GM19468 (cell line): ENCODE data around the gene TSEN2.
"Not testable (repeated sequence)": the region's sequence is repeated elsewhere in the genome, so short reads cannot be mapped to it uniquely, and the experiment has no call there.

Experiments
- ATAC-seq: cut with Tn5 transposase; IDR thresholded peaks from one replicate; pipeline ENCODE4 v1.9.1; 2021; ENCODE audit warnings: mild to moderate bottlenecking, moderate library complexity, moderate number of reproducible peaks; ENCODE audit not compliant: unreplicated experiment; ENCODE audit errors: extremely low read depth

Gene TSEN2

DNA sequence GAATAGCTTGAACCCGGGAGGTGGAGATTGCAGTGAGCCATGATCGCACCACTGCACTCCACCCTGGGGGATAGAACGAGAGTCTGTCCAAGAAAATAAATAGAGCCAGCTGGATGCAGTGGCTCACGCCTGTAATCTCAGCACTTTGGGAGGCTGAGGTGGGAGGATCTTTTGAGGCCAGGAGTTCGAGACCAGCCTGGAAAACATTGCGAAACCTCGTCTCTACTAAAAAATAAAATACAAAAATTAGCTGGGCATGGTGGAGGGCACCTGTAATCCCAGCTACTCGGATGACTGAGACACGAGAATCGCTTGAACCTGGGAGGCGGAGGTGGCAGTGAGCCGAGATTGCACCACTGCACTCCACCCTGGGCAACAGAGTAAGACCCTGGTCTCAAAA lies 59.2 kb downstream of the TSEN2 start:
- ATAC-seq: not testable (repeated sequence)

DNA sequence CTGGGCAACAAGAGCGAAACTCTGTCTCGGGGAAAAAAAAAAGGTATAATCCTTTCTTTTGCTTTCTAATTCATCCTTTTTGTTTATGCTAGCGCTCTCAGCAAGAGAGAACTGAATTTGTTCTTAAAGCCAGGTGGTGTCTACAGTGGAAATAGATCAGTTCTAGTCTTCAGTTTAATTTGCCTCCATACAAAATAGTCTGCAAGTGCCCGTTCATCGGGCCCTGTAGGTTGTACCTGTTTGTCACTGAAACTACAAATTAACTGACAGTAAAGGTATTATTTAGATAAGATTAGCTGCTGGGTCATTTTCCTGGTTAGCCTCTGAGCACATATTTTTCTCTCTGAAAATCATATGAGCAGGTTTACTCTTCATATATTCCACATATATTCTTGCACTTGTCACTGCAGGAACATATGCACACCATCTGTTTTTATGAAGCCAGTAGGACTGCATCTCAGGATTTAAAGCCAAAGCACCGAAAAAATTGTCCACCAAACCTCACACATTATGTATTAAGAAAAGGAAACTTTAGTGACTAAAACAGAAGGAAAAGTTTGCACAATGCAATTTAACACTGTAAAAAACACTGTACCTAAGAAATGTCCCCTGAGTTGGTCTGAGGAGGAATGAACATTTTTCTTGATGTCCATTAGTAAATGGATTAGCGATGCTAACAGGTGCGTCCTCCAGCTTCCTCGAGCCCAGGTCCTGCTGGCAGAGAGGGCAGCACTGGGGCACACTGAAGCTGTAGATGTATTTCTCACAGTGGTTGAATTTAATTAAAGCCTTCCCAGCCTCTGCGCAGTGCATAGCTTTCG lies 60.6 kb downstream of the TSEN2 start:
- ATAC-seq: no peak

DNA sequence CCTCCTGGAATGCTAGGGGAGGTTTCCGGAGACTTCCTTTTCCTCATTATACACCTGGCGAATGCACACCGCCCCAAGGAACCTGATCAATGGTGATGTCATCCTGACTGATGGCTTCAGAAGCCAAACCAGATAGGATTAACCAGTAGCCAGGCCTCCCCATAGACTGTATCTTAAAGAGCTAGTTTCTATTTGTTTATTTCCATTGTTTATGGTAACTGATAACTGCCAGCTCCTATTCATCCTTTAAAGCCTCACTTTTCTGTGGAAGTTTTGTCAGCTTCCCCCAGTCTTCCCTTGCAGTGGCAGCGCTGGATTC lies 61.2 kb downstream of the TSEN2 start, which contains the start of gene MKRN2OS:
Gene MKRN2OS, minus strand, starts transcription at position 27 of the 319 bp plus-strand sequence. CDS start 35 bp downstream, outside the sequence.
- no peak for ATAC-seq

DNA sequence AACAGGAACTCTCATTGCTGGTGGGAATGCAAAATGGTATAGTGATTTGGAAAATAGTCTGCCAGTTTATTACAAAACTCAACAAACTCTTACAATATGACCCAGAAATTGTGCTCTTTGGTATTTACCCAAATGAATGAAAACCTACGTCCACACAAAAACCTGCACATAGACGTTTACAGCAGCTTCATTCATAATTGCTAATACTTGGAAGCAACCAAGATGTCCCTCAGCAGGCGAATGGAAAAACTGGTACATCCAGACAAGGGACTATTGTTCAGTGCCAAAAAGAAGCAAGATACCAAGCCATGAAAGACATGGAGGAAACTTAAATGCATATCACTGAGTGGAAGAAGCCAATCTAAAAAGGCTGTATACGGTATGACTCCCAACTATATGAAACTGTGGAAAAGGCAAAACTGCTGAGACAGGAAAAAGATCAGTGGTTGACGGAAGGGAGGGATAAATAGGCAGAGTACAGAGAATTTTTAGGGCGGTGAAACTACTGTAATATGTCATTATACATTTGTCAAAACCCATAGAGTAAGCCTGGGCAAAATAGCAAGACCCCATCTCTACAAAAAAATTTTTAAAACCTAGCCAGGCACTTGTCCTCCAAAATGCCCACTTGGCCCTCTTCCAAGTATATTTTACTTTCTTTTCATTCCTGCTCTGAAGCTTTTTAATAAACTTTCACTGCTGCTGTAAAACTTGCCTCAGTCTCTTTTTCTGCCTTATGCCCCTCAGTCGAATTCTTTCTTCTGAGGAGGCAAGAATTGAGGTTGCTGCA lies 65.9 kb downstream of the TSEN2 start:
- ATAC-seq: no peak

DNA sequence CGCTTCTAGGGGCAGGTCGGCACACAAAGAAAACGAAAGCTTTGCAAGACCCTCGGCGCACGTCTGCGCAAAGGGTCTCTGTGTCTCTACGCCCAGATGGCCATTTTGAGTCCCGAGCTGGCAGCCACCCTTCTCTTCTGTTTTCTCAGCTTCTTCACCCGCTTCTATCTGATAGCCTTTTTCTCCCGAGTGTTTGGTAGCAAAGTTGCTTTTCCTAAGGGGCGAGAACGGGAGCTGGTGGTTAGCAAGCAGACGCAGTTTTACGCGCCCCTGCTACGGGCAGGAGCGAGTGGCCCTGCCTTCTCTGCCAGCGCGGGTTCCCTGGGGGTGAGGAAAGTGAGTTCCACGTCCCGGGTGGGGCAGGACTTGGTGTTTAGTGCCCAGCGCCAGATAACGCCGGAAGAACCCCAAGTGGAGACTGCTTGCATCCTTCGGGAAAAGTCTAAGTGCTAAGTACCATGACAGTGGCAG lies 69.7 kb downstream of the TSEN2 start:
- ATAC-seq: no peak

DNA sequence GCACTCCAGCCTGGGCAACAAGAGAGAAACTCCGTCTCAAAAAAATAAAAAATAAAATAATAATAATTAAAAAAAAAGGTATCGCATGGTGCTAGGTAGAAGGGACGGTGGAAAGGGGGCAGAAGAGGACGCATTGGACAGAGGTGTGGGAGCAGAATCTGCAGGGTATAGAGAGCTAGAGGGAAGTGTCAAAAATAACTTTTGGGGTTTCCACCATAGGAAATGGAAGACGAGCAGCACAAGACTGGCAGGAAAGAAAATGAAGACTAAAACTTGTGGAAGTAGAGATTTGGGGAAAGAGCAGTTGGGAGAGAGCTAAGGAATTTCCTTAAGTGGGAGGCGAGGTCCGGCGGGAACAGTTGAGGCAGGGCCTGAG lies 72.0 kb downstream of the TSEN2 start:
- ATAC-seq: no peak

DNA sequence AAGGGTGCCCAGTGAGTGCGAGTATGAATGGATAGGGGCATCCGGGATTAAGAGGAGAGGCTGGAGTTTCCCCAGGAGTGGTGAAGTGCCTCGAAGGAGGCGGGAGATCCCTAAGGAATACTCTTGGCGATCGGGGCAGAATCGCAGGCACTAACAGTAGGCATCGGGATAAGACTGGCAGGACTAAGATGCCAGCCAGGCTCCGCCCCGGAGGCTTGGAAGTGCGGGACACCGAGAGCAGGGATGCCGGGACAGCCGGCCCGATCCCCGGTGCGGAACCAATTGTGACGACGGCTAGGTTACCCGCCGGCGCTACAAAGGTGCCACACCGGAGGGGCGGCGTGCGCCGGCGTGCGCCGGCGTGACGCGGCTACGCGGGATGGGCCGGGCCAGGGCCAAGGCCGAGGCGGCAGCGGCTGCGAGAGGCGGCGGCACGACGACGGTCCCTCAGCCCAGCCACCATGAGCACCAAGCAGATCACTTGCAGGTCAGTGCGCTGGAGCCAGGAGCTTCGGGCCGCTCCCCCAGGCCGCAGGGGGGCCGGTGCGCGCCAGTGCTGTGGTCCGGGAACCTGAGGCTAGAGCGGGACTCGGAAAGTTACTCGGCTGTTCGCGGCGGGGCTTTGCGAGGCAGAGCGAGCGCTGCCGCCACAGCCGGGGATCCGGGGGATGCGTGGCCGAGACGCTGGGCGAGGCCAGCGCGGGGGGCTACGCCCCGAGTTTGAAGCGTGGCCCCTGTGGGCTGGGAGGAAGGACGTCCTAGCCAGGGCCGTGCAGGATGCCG lies 72.6 kb downstream of the TSEN2 start, which contains the start of gene MKRN2:
Gene MKRN2, plus strand, starts transcription at position 398 of the 783 bp plus-strand sequence. Its CDS starts 64 bp downstream, at position 462.
- ATAC-seq: peak; percentile 76

DNA sequence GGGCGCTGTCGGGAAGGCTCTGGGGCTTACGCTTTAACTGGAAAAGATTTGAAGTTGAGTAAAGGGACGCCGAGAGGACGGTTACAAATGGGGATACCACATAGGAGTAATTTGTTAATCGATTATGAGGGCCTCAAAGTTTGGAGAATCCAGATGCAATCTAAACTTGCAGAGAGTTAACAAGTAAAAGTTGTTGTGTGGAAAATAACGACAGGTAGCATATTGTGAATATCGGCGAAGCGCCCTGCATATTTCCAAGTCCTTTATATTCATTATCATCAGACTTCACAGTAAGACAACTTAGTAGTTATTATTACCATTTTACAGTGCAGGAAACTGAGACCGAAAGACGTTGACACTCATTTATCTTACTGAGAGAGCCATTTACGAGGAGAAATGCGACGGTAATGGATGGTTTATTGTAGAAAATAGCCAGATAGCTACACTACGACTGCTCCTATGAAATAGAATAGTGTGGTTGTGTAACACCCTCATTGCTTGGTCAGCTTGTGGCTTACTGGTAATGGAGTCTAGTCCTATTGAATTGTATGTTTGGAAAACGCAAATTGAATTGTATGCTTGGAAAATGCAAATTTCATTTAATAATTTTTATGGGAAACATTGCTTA lies 73.3 kb downstream of the TSEN2 start:
- ATAC-seq: no peak

DNA sequence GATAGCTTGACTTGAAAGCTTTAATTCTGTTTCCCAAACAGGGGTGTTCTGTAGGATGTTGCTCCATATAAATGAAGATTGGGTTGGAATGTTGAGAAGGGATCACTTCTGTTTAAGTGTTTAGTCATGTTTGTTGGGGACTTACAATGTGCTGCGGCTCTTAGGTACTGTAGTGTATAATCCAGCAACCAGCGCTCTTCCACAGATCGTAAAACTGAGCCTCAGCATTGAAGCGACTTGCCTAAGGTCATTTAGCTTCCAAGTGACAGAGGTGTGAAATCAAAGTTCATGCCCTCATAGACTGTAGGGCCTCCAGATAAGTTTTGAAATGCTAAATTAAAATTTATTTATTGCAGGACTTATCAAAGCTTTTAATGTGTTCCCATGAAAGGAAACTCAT lies 74.4 kb downstream of the TSEN2 start:
- ATAC-seq: no peak

DNA sequence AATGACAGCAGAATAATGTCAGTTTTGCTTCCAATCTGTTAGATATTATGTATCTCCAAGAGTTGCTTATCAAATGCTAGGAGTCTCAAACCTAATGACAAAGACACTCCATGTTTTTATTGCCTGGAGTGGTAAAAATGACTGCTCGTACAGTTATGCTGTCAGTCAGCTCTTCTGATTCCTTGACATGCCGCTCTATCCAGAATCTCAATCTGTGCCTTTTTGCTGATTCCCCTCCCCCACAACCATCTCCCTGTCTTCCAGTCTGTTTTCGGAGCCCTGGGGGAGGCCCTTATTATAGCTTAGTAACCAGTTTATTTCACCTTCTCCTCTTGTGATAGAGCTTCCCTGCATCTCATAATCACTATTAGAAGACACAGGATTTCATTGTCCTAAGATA lies 75.2 kb downstream of the TSEN2 start:
- ATAC-seq: no peak

DNA sequence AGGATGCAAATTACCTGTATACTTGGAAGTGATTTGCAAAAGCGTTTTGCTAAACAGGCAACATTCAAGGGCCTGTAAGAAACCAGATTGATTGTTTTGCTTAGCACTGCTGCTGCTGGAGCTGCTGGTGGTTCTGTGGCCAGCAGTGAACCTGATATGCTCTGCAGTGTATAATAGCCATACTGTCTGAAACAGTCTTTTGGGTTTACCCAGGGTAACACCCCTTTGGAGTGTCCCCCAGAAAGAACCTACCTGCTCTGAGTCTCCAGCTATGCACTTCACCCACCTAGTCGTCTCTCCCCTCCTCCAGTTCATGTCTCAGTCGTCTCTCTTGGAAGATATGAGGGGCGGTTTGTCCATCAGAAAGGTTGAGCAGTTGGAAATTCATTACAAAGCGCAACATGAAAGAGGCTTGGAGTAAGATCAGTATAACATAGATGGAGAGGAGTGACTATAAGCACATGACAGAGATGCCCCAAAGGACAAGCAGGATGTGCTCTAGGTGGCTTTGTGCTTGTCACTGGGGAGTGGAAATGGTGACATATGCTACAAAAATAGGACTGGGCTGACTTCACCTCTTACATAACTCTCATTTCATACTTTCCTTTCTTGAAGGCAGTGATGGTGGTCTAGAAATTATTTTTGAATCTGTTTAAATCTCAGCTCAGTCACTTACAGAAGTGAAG lies 76.4 kb downstream of the TSEN2 start:
- ATAC-seq: no peak

DNA sequence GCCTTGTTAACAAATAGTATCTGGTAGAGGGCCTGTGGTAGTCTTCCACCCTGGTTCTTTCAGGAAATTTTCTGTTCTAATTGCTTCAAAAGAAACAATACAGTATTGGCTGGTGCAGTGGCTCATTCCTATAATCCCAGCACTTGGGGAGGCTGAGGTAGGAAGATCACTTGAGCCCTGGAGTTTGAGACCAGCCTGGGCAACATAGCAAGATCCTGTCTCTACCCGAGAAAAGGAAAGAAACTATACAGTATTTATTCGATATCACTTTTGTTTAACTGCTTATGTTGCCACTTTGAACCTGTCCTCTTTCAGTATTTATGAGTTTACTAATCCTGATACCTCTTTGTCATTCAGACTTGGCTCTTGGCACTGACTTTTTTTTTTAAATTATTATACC lies 77.1 kb downstream of the TSEN2 start:
- ATAC-seq: no peak

DNA sequence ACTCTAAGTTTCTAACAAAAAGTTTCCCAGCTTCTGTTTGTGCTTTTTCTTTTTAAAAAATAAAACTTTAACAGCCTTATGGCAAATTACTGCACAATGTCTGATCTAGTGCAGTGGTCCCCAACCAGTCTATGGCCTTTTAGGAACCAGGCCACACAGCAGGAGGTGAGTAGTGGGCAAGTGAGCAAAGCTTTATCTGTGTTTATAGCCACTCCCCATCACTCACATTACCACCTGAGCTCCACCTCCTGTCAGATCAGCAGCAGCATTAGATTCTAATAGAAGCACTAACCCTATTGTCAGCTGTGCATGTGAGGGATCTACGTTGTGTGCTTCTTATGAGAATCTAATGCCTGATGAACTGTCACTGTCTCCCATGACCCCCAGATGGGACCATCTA lies 78.2 kb downstream of the TSEN2 start:
- ATAC-seq: no peak

DNA sequence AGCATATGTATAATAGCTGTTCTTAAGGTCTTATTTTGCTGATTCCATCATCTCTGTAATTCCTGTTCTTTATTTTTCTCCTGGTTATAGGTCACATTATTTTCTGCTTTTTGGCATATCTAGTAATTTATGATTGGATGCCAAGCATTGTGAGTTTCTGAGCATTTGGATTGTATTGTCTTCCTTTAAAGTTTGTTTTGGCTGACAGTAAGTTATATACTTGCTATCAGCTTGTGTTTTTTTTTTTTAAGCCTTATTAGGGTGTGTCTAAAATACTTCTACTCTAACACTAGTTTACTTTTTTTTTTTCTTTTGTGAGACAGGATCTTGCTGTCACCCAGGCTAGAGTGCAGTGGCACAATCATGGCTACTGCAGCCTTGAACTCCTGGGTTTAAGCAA lies 82.7 kb downstream of the TSEN2 start:
- no peak for ATAC-seq

DNA sequence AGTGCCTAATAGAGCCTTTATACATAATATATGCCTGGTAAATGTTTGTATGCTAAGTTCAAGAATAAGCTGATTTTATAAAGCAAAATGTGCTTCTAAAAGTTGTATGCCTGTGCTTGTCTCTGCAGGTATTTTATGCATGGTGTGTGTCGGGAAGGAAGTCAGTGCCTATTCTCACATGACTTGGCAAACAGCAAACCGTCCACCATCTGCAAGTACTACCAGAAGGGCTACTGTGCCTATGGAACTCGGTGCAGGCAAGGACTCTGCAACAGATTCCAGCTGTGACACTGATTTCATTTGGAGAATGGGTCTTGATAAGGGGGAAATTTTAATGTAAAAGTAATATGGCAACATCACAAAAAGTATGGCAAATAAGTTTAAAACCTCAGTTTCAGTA lies 84.5 kb downstream of the TSEN2 start:
- no peak for ATAC-seq

DNA sequence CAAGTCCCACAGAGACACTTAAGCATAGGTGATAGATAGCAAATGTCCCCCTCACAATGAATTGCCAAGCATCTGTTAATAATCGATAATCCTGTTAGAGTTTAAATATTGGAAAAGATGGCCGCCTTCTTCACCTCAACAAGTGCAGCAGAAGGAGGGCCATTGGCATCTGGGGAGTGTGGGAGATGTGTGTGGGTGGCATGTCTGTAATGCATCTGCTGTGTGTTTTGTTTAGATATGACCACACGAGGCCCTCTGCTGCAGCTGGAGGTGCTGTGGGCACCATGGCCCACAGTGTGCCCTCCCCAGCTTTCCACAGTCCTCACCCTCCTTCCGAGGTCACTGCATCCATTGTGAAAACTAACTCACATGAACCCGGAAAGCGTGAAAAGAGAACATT lies 85.6 kb downstream of the TSEN2 start:
- ATAC-seq: no peak

DNA sequence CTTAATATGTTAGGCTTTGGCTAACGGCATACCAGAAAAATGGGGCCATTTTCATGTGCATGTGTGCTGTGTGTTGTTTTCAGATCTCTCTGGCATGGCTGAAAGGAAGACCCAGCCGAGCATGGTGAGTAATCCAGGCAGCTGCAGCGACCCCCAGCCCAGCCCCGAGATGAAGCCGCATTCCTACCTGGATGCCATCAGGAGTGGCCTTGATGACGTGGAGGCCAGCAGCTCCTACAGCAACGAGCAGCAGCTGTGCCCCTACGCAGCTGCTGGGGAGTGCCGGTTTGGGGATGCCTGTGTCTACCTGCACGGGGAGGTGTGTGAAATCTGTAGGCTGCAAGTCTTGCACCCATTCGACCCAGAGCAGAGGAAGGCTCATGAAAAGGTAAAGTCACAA lies 87.7 kb downstream of the TSEN2 start:
- no peak for ATAC-seq

DNA sequence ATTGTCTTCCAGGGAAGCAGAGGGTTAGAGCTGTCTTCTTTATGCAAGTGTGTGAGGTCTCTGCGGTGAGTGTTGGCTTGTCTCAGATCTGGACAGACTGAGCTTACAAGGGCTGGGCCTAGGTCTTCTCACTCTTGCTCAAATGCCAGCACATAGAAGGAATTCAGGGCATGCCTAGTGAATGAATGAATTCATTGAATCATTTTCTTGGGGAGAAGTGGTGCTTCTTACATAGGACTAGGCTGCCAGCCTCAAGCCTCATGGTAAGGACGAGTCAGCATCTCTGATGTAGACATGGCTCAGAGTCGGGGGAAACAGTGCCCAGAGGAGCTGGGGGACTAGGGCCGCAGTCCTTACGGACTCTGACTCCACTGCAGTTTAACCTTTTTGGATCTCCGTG lies 89.9 kb downstream of the TSEN2 start:
- no peak for ATAC-seq

DNA sequence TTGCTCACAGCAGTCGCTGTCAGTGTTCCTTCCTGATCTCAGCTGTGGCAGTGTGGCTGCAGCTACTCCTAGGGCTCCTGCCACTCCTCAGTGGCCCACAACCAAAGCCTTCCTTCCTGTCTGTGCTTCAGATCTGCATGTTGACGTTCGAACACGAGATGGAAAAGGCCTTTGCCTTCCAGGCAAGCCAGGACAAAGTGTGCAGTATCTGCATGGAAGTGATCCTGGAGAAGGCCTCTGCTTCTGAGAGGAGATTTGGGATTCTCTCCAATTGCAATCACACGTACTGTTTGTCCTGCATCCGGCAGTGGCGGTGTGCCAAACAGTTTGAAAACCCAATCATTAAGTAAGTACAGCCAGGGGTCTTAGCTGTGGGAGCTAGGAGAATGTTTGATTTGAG lies 90.4 kb downstream of the TSEN2 start:
- no peak for ATAC-seq

DNA sequence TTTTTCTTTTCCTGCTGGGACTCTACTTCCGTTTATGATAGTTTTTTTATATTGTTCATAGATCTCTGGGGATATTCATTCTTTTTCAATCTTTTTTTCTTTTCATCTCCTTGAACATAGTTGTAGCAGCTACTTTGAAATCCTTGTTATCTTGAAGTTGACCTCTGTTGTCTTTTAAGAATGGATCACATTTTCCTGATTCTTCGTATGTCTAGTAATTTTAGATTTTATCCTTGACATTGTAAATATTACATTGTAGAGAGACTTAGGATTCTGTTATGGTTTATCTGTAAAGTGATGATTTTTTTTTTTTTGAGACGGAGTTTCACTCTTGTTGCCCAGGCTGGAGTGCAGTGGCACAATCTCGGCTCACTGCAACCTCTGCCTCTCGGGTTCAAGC lies 93.1 kb downstream of the TSEN2 start:
- no peak for ATAC-seq
